HG02571 (cell line): ENCODE results near the gene NOC2L.

Source experiments
- ATAC-seq: cut with Tn5 transposase; IDR thresholded peaks from one replicate; pipeline ENCODE4 v1.9.1; 2021; ENCODE audit warnings: mild to moderate bottlenecking, moderate library complexity; ENCODE audit not compliant: unreplicated experiment

The NOC2L gene

GRCh38 chr1:944341-945325 is 14.4 kb downstream of the NOC2L start:
- ATAC-seq, result no peak

GRCh38 chr1:943545-944340 is 15.3 kb downstream of the NOC2L start:
- ATAC-seq, result no peak

GRCh38 chr1:942864-943533 is 16.1 kb downstream of the NOC2L start:
- no peak for ATAC-seq

GRCh38 chr1:942411-942821 is 16.6 kb downstream of the NOC2L start:
- ATAC-seq, result no peak

GRCh38 chr1:941588-942383 is 17.3 kb downstream of the NOC2L start:
- ATAC-seq, result no peak

GRCh38 chr1:941015-941587 is 18.0 kb downstream of the NOC2L start:
- ATAC-seq, result no peak

GRCh38 chr1:940107-941014 is 18.7 kb downstream of the NOC2L start:
- ATAC-seq, result no peak

GRCh38 chr1:939511-940106 is 19.4 kb downstream of the NOC2L start:
- ATAC-seq, result no peak

GRCh38 chr1:938711-939489 is 20.2 kb downstream of the NOC2L start:
- ATAC-seq, result no peak

GRCh38 chr1:938088-938683 is 20.9 kb downstream of the NOC2L start:
- no peak for ATAC-seq

- no peak for ATAC-seq
These were observed 21.5 kb downstream of the NOC2L start for GRCh38 chr1:937521-937920.

GRCh38 chr1:936348-937264 is 22.4 kb downstream of the NOC2L start:
- no peak for ATAC-seq

- no peak for ATAC-seq
These were observed 23.3 kb downstream of the NOC2L start for GRCh38 chr1:935751-936231.

- ATAC-seq, result no peak
These were observed 23.9 kb downstream of the NOC2L start for GRCh38 chr1:934991-935750.

- ATAC-seq, result no peak
These were observed 25.5 kb downstream of the NOC2L start for GRCh38 chr1:933603-933940.
